GM23338 (cell line): ENCODE data around the gene ICE1. TPM values are rescaled to one million over a fixed set of nuclear protein-coding genes. Genes with fewer than 3 reads are reported as not detected.

ENCODE experiments used
- ATAC-seq: fragments of 200-7000 bp; cut with Tn5 transposase; 3 replicates; pipeline ENCODE4 v1.9.1; 2020
- DNase-seq: peaks from one replicate; pipeline ENCODE4 v3.0.0-alpha.2; 2015; ENCODE audit warnings: low spot score
- H2AFZ ChIP-seq: fragments of 200-600 bp; sonication (generic); 2 replicates; pipeline ENCODE4 v1.8.0; 2016; ENCODE audit warnings: antibody characterized with exemption, mild to moderate bottlenecking, moderate library complexity
- H3F3A ChIP-seq: fragments of 200-600 bp; sonication (generic); replicated peaks from 2 replicates; pipeline ENCODE4 v1.8.0; 2017; ENCODE audit warnings: antibody characterized with exemption, mixed run types, low read depth
- H3K27ac ChIP-seq: fragments of 200-600 bp; sonication (generic); 2 replicates; pipeline ENCODE4 v1.6.1; 2016; ENCODE audit warnings: low read depth
- H3K27me3 ChIP-seq: fragments of 200-600 bp; sonication (generic); 2 replicates; pipeline ENCODE4 v1.8.0; 2016; ENCODE audit warnings: mild to moderate bottlenecking, mixed run types, moderate library complexity; ENCODE audit not compliant: insufficient read depth
- H3K36me3 ChIP-seq: fragments of 200-600 bp; sonication (generic); 2 replicates; pipeline ENCODE4 v1.8.0; 2016; ENCODE audit warnings: mild to moderate bottlenecking; ENCODE audit not compliant: insufficient read depth
- H3K4me1 ChIP-seq: fragments of 200-600 bp; sonication (generic); 2 replicates; pipeline ENCODE4 v1.8.0; 2016; ENCODE audit warnings: mild to moderate bottlenecking, moderate library complexity; ENCODE audit not compliant: insufficient read depth
- H3K4me2 ChIP-seq: fragments of 200-600 bp; sonication (generic); 2 replicates; pipeline ENCODE4 v1.7.1; 2017; ENCODE audit warnings: mixed run types
- H3K4me3 ChIP-seq: fragments of 200-600 bp; sonication (generic); 2 replicates; pipeline ENCODE4 v1.6.1; 2016; ENCODE audit warnings: mixed run types
- H3K79me2 ChIP-seq: fragments of 200-600 bp; sonication (generic); replicated peaks from 2 replicates; pipeline ENCODE4 v1.8.0; 2017; ENCODE audit warnings: mild to moderate bottlenecking; ENCODE audit not compliant: insufficient read depth
- H3K9me2 ChIP-seq: fragments of 200-600 bp; sonication (generic); 2 replicates; pipeline ENCODE4 v1.8.0; 2017; ENCODE audit not compliant: insufficient read depth
- H4K20me1 ChIP-seq: fragments of 200-600 bp; sonication (generic); replicated peaks from 2 replicates; pipeline ENCODE4 v1.8.0; 2017; ENCODE audit warnings: mild to moderate bottlenecking; ENCODE audit not compliant: insufficient read depth
- H3K27ac Mint-ChIP-seq: 2 replicates; pipeline ENCODE4 v1.8.0; 2020; ENCODE audit warnings: inconsistent platforms, mild to moderate bottlenecking, moderate library complexity, mixed read lengths
- H3K27me3 Mint-ChIP-seq: 3 replicates; pipeline ENCODE4 v1.8.0; 2022; ENCODE audit warnings: low read depth, mild to moderate bottlenecking, moderate library complexity, mixed read lengths, inconsistent platforms; ENCODE audit not compliant: insufficient read depth, poor library complexity
- H3K36me3 Mint-ChIP-seq: 3 replicates; pipeline ENCODE4 v1.8.0; 2021; ENCODE audit warnings: low read depth, mild to moderate bottlenecking, inconsistent platforms, moderate library complexity, mixed read lengths
- H3K4me1 Mint-ChIP-seq: 3 replicates; pipeline ENCODE4 v1.8.0; 2020; ENCODE audit warnings: mild to moderate bottlenecking, inconsistent platforms, mixed read lengths
- H3K4me3 Mint-ChIP-seq: 3 replicates; pipeline ENCODE4 v1.8.0; 2021; ENCODE audit warnings: moderate library complexity, mild to moderate bottlenecking, inconsistent platforms, mixed read lengths
- H3K9me3 Mint-ChIP-seq: 3 replicates; pipeline ENCODE4 v1.8.0; 2020; ENCODE audit warnings: moderate library complexity, mild to moderate bottlenecking, inconsistent platforms, mixed read lengths
- CREB1 ChIP-seq: fragments of 250-450 bp; sonication (Bioruptor Pico); IDR thresholded peaks from 2 replicates; pipeline ENCODE4 v1.5.0; 2020; ENCODE audit warnings: low read depth, mild to moderate bottlenecking, moderate library complexity
- JUNB ChIP-seq: IDR thresholded peaks from one replicate; pipeline ENCODE4 v1.6.1; 2016; ENCODE audit warnings: antibody characterized with exemption; ENCODE audit not compliant: unreplicated experiment
- ZNF331 ChIP-seq: fragments of 250-450 bp; sonication (Bioruptor Pico); IDR thresholded peaks from 2 replicates; pipeline ENCODE4 v1.5.0; 2020; ENCODE audit warnings: low read depth, mild to moderate bottlenecking, moderate library complexity
- ZNF462 ChIP-seq: fragments of 250-450 bp; sonication (Bioruptor Pico); IDR thresholded peaks from 2 replicates; pipeline ENCODE4 v1.5.0; 2020; ENCODE audit warnings: mild to moderate bottlenecking, moderate library complexity
- polyA plus RNA-seq: library from polyadenylated mRNA; unstranded; fragments of >200 nt; fragmentation: Nextera tagmentation; extraction: Ambion mirVana; gene quantifications from 2 replicates; pipeline ENCODE4 v1.2.1, GENCODE V29; 2016
- total RNA-seq: library from RNA; depleted of rRNA; stranded (reverse); fragments of >200 nt; shearing (Covaris generic); gene quantifications from 2 replicates; pipeline ENCODE4 v1.2.3, GENCODE V29; 2014
- TF ChIP-seq, protein P1 (sequence below), 2 experiments: fragments of 200-600 bp in 1 of 2; sonication (generic) in 1 of 2; conservative IDR thresholded peaks; 2 replicates each; pipeline versions ENCODE4 v1.5.1 to v1.6.1; 2016 to 2017; ENCODE audit warnings: antibody characterized with exemption in 2 of 2, low read depth in 2 of 2, mild to moderate bottlenecking in 2 of 2, moderate library complexity in 1 of 2
- TF ChIP-seq, protein P2 (sequence below): IDR thresholded peaks from 2 replicates; pipeline ENCODE4 v1.6.1; 2016; ENCODE audit warnings: antibody characterized with exemption

Gene ICE1
- total and polyA plus RNA-seq, 2 experiments from 2014 or later, result 59.5 to 65.1 TPM

- no peak overlapping the region for H3K4me3 ChIP-seq
- H3K9me3 Mint-ChIP-seq, result peaks cover 20% of the 10 kb centered on the region
- H3K36me3 Mint-ChIP-seq, result peaks cover 14% of the 10 kb centered on the region; the same call in 2 of the 3 replicates
- ATAC-seq (no peak), DNase-seq (peak; percentile 15)
- H3K4me2 ChIP-seq, result no peak overlapping the region
- H3K4me1 Mint-ChIP-seq, result peaks cover 9% of the 10 kb centered on the region
- no peak for TF ChIP-seq ZNF462 (CRISPR knock-in tag)
- TF ChIP-seq CREB1 (CRISPR knock-in tag), result no peak
- TF ChIP-seq ZNF331, result no peak
- TF ChIP-seq, protein P1, sequence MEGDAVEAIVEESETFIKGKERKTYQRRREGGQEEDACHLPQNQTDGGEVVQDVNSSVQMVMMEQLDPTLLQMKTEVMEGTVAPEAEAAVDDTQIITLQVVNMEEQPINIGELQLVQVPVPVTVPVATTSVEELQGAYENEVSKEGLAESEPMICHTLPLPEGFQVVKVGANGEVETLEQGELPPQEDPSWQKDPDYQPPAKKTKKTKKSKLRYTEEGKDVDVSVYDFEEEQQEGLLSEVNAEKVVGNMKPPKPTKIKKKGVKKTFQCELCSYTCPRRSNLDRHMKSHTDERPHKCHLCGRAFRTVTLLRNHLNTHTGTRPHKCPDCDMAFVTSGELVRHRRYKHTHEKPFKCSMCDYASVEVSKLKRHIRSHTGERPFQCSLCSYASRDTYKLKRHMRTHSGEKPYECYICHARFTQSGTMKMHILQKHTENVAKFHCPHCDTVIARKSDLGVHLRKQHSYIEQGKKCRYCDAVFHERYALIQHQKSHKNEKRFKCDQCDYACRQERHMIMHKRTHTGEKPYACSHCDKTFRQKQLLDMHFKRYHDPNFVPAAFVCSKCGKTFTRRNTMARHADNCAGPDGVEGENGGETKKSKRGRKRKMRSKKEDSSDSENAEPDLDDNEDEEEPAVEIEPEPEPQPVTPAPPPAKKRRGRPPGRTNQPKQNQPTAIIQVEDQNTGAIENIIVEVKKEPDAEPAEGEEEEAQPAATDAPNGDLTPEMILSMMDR (conservative IDR thresholded peaks at IDR 0.05; ENCODE audit: low read depth in 2 of 2), result no peak
- no peak for TF ChIP-seq JUNB
- TF ChIP-seq, protein P2, sequence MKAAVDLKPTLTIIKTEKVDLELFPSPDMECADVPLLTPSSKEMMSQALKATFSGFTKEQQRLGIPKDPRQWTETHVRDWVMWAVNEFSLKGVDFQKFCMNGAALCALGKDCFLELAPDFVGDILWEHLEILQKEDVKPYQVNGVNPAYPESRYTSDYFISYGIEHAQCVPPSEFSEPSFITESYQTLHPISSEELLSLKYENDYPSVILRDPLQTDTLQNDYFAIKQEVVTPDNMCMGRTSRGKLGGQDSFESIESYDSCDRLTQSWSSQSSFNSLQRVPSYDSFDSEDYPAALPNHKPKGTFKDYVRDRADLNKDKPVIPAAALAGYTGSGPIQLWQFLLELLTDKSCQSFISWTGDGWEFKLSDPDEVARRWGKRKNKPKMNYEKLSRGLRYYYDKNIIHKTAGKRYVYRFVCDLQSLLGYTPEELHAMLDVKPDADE, result no peak
- H3K9me2 ChIP-seq, result peaks cover 8% of the 10 kb centered on the region; the same call in 1 of the 2 replicates
- H2AFZ ChIP-seq, result no peak overlapping the region
- H3K79me2 ChIP-seq, result no peaks in the 10 kb centered on the region
- no peaks in the 10 kb centered on the region; the same call in 1 of the 2 replicates for H3K4me1 ChIP-seq
- no peaks in the 10 kb centered on the region for H3K27me3 ChIP-seq
- H3K27ac ChIP-seq, result no peak overlapping the region
- peaks cover 4% of the 10 kb centered on the region for H3K27me3 Mint-ChIP-seq
- H3K4me3 Mint-ChIP-seq, result no peak overlapping the region
- H3K27ac Mint-ChIP-seq, result no peak overlapping the region
- H4K20me1 ChIP-seq, result no peaks in the 10 kb centered on the region
- H3F3A ChIP-seq, result no peaks in the 10 kb centered on the region
- H3K36me3 ChIP-seq, result 0 out of 2 replicates have a peak, but pooled peaks cover 3% of the 10 kb centered on the region
Observed at GRCh38 chr5:5403741-5404140, 18.7 kb upstream of the ICE1 start.
